T follicular helper cell (primary cell): ENCODE results near the gene FAM83B.
"Not testable (repeated sequence)": the region's sequence is repeated elsewhere in the genome, so short reads cannot be mapped to it uniquely, and the experiment has no call there.

ENCODE experiments used
- DNase-seq: peaks from one replicate; pipeline ENCODE4 v3.0.0-alpha.2; 2020; ENCODE audit warnings: low read depth

The FAM83B gene

GRCh38 chr6:54861905-54862616, 15.5 kb downstream of the FAM83B start:
- no peak for DNase-seq

DNA sequence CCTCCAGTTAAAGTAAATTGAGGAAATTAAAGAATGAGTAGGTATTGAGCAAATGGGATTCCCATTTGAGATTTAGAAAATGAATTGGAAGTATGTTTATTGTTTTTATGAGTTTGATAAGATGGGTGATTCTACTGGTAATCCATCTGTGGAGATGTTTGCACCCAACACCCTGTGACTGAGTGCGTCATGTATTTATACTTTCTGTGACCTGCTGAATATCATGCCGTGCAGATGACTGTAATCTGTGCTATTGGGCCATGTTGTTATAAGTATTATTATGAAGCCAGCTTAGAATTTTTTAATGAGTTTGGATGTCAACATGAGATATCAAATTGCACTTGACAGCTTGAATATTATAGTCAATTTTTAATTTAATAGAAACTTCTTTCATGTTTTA, 17.7 kb downstream of the FAM83B start:
- DNase-seq: no peak

GRCh38 chr6:54865091-54865631, 18.6 kb downstream of the FAM83B start:
- DNase-seq: no peak

DNA sequence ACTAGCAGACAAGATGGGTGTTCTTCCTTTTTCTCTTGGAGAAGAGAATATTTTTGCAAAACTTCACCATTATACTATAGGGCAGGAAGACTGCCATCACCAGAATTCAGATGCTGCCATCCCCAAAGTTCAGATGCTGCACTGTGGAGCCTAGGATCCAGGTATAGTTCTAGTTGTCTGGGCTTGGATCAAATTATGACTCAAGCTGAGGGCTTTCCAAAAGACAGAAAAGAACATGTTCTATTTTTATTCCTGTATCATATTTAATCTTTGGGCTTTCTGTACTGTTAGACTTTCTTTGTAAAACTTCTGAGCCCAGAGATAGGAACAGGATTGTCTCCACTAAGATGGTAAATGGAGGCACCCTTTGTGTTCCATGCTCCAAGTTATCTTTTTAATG, 22.0 kb downstream of the FAM83B start:
- no peak for DNase-seq

DNA sequence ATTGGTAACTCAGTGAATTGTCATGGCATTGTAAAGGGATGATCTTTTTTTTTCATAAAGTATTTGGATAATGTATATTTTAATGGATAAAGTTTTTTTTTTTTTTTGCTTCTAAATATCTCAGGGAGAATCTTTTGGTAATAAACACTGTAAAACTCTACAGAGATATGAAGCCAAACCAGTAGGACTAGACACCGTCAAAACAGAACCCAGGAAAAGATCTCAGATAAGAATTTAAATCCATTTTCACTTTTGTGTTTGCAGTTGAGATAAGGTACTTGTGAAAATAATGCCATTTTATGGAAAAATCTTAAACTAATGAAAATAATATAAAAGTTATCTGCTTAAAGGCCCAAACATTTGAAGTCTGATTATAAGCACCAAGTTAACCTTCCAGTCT, 27.0 kb downstream of the FAM83B start:
- DNase-seq: no peak

- DNase-seq: no peak
These were observed 27.9 kb downstream of the FAM83B start for GRCh38 chr6:54874349-54875048.

DNA sequence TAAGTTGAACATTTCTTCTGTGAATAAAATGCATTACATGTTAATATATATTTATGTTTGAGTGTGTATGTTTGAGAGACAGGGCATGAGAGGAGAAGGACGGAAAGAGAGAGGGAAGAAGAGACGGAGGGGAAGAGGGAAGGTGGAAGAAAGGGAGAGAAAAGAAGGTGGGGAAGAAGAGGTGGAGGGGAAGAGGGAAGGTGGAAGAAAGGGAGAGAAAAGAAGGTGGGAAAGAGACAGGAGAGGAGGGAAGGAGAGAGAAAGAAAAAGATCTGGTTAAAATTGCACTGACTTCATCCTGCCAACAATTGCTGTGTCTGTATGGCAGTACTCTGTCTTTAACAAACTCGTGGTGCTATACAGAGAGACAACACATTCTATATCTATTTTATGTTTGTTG, 29.0 kb downstream of the FAM83B start:
- no peak for DNase-seq

- no peak for DNase-seq
These were observed 29.8 kb downstream of the FAM83B start for GRCh38 chr6:54876365-54876764.

GRCh38 chr6:54876871-54877270, 30.3 kb downstream of the FAM83B start:
- no peak for DNase-seq

- DNase-seq: no peak
These were observed 31.2 kb downstream of the FAM83B start for GRCh38 chr6:54877713-54878317.

GRCh38 chr6:54878718-54879117, 32.1 kb downstream of the FAM83B start:
- DNase-seq: no peak

GRCh38 chr6:54879188-54879985, 32.8 kb downstream of the FAM83B start:
- DNase-seq: no peak

- DNase-seq: no peak
These were observed 34.6 kb downstream of the FAM83B start for GRCh38 chr6:54881067-54881730.

- not testable (repeated sequence) for DNase-seq
These were observed 35.3 kb downstream of the FAM83B start for GRCh38 chr6:54881891-54882290.

- DNase-seq: no peak
These were observed 40.5 kb downstream of the FAM83B start for GRCh38 chr6:54886932-54887584.

GRCh38 chr6:54891536-54891935, 45.0 kb downstream of the FAM83B start:
- no peak for DNase-seq

DNA sequence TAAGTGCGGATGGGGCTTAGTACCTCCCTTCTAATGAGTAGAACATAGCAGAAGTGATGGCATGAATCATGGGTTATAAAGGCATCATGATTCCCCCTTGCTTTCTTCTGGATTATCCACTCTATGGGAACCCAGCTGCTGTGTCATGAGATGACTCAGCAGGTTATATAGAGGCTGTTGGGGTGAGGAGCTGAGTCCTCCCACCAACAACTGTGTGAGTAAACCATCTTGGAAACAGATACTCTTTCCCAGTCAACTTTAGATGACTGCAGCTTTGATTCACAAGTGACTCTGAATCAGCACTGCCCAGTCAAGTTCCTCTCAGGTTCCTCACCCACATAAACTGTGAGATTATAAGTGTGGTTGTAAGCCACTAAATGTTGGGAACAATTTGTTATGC, 46.3 kb downstream of the FAM83B start:
- no peak for DNase-seq

DNA sequence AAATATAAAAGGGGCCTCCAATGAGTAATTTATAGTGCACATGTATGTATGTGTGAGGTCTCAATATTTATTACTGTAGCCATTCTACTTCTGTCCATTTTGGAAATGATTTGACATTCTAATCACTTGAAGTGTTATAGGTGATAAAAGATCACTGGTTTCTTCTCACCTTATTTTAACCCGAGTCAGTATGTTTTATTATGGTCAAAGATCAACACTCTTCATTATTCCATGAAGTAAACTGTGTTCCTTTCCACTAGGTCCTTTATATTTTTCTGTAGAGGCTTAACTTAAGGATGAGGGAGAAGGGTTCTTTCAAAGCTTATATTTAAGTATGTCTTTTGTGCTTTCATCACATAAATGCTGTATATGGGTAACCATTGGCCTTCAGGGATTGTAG, 47.2 kb downstream of the FAM83B start:
- no peak for DNase-seq

DNA sequence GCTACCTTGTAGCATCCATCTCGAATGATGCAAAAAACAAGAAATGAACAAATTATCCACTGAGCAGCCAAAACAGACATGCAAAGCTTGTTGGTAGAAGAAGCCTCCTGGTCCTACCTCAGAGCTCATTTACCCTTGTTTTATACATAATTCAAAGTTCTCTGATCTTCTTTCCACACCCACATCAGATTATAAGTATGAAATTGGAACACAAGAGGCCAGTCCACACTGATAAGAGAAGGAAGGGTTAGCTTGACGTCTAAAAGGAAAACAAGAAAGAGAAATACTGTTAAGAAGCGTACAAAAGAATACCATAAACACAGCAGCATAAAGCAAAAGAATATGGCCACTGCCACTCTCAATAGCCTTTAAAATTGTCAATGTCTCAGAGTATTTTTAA, 49.7 kb downstream of the FAM83B start:
- no peak for DNase-seq

GRCh38 chr6:54897462-54898189, 51.1 kb downstream of the FAM83B start:
- DNase-seq: no peak
